ENCODE results near the gene ZCCHC17.

GRCh38 chr1:31361607-31362006 lies 64.8 kb downstream of the ZCCHC17 start:
- TF ChIP-seq CTCF (IDR thresholded peaks at IDR 0.05; ENCODE audit: low read depth, low read length) (no peak), EZH2phosphoT487 (IDR thresholded peaks at IDR 0.05; ENCODE audit: low read depth) (no peak)
